Fibroblast of mammary gland (primary cell): ENCODE measurements around the gene TMEM52B.
"Not testable (repeated sequence)": the region's sequence is repeated elsewhere in the genome, so short reads cannot be mapped to it uniquely, and the experiment has no call there.

ENCODE experiments used
- DNase-seq: peaks from one replicate; pipeline ENCODE4 v3.0.0-alpha.2; 2010; ENCODE audit warnings: low read depth
- H3K4me3 ChIP-seq: 2 replicates; pipeline ENCODE4 v1.5.1; 2011; ENCODE audit warnings: low read depth, mild to moderate bottlenecking, low read length, moderate library complexity; ENCODE audit not compliant: control insufficient read depth
- TF ChIP-seq, protein P1 (sequence below): conservative IDR thresholded peaks from 2 replicates; pipeline ENCODE4 v1.5.1; 2011; ENCODE audit warnings: low read depth, low read length, inconsistent platforms; ENCODE audit not compliant: control insufficient read depth, insufficient read depth

The TMEM52B gene

DNA sequence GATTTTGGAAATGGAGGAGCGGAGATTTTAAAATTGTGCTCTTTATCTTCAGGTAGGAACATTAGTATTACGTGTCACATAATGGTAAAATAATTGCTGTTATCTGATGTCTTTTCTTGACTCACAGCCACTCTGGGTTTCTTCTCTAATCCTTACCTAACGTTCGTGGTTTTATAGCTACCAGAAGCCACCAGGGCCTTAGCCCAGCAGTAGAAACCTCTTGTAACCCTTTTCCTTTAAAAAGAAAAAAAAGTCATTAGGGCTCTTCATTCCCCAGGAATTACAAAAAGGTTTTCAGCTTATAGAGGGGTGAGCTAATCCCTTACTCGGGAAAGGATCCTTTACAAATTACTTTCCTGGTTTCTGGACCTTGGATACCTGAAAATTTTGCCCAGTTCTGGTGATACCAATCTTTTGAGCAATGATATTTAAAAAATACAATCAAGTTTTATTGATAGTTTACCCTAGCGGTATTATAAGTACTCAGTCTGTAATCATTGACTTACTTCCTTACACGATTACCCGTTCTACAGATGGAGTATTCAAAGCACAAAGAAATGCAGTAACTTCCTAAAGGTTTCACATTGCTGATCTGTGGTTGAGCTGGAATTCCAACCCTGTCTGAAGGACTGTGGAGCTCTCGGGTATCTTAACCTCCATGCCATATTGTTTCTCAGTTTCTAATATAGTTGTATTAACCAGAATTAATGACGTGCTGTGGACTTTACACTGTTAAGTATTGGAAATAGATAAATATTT, 35.5 kb downstream of the TMEM52B start:
- TF ChIP-seq, protein P1, sequence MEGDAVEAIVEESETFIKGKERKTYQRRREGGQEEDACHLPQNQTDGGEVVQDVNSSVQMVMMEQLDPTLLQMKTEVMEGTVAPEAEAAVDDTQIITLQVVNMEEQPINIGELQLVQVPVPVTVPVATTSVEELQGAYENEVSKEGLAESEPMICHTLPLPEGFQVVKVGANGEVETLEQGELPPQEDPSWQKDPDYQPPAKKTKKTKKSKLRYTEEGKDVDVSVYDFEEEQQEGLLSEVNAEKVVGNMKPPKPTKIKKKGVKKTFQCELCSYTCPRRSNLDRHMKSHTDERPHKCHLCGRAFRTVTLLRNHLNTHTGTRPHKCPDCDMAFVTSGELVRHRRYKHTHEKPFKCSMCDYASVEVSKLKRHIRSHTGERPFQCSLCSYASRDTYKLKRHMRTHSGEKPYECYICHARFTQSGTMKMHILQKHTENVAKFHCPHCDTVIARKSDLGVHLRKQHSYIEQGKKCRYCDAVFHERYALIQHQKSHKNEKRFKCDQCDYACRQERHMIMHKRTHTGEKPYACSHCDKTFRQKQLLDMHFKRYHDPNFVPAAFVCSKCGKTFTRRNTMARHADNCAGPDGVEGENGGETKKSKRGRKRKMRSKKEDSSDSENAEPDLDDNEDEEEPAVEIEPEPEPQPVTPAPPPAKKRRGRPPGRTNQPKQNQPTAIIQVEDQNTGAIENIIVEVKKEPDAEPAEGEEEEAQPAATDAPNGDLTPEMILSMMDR = no peak
- peak; percentile 54 for DNase-seq
- peak overlapping the region; percentile 83 for H3K4me3 ChIP-seq

DNA sequence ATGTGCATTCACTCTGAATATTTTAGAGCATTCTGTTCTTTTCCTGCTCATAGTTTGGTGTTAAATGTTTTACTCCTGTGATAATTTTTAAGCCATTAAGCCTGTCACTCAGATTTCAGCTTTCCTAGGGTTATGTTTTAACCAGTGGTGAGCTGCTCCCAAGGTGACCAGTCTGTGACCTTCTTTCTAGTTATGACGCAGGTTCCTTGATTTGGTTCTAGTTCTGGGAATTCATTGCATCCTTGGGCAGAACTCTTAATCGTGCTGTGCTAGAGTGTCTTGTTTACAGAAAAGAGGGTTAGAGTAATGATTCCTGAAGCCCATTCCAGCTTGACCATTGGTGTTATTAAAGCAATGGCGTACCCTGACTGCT, 36.0 kb downstream of the TMEM52B start:
- peak overlapping the region; percentile 83 for H3K4me3 ChIP-seq
- TF ChIP-seq, protein P1 = no peak
- peak; percentile 66 for DNase-seq

DNA sequence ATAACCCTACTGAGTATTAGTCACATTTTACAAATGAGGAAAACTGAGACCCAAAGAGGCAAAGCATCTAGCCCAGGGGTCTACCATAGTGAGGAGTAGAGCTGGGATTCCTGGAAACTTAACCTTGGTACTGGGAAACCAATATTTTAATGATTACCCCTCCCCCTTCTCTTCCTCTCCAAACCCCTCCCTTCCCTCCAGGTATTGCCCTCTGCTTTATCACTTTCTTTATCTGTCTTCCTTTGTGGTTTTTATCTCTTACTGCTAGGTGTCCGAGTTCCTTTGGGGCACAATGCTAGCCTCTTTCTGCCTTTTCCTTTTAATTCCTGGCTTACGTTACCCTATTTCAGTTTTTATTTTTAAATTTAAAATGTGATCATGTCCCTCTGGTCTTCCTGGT, 36.6 kb downstream of the TMEM52B start:
- no peak for DNase-seq
- H3K4me3 ChIP-seq = no peak overlapping the region
- TF ChIP-seq, protein P1 = no peak

DNA sequence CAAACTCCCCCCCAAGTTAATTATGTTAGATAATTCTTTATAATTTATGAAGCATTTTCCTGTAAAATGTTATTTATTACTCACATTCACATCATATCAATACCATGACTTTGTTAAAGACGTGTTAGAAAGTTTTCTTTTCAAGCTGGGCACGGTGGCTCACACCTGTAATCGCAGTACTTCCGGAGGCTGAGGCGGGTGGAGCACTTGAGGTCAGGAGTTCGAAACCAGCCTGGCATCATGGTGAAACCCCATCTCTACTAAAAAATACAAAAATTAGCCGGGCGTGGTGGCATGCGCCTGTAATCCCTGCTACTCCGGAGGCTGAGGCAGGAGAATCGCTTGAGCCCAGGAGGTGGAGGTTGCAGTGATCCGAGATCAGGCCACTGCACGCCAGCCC, 37.1 kb downstream of the TMEM52B start:
- not testable (repeated sequence) for DNase-seq, H3K4me3 ChIP-seq

DNA sequence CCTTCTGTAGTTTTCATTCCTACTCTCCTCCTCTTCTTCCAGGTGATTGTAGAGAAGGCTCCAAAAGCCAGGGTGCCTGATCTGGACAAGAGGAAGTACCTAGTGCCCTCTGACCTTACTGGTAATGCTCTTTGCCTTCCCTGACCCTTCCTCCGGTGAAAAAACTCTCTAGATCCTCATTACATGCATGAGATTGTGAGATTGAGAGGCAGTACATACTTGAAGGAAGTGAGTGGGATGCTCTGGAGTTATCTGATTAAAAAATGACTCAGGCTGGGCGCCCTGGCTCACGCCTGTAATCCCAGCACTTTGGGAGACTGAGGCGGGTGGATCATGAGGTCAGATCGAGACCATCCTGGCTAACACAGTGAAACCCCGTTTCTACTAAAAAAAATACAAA, 39.2 kb downstream of the TMEM52B start:
- DNase-seq = no peak
- TF ChIP-seq, protein P1 = no peak
- H3K4me3 ChIP-seq = no peak overlapping the region

DNA sequence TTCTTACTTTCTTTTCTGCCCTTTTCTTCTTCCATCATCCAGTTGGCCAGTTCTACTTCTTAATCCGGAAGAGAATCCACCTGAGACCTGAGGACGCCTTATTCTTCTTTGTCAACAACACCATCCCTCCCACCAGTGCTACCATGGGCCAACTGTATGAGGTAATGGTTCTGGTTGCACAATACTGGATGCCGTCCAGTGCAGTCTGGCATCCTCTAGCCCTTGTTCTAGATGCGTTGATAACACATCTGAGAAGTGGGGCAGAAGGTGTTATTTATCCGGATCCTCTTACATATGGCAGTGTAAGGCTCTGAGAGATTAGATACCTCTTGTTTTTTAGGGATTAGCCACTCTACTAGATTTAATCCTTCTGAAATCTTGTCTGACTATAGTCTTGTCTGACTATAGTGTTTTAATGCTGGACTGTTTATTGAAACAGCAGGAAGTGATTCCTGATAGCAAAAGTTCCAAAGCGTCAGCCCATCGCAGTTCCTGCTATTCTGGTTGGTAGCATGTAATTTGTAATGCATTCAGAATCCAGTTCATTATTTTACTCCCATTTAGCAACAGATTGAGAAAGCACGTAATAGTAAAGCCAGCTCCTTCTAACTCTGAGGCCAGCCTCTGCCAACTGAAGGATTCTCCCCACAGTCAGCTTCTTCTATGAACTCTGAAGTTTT, 41.7 kb downstream of the TMEM52B start:
- H3K4me3 ChIP-seq = no peak overlapping the region
- peak; percentile 86 for DNase-seq
- TF ChIP-seq, protein P1 = no peak

DNA sequence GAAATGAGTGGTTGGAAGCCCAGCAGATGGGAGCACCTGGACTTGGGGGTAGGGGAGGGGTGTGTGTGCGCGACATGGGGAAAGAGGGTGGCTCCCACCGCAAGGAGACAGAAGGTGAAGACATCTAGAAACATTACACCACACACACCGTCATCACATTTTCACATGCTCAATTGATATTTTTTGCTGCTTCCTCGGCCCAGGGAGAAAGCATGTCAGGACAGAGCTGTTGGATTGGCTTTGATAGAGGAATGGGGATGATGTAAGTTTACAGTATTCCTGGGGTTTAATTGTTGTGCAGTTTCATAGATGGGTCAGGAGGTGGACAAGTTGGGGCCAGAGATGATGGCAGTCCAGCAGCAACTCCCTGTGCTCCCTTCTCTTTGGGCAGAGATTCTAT, 43.0 kb downstream of the TMEM52B start:
- no peak overlapping the region for H3K4me3 ChIP-seq
- TF ChIP-seq, protein P1 = no peak
- no peak for DNase-seq
